OCI-LY3 (cell line): Measurements from ENCODE around the gene CLMP.

Source experiments
- CTCF ChIP-seq: fragments of 200-600, 300-600 bp; sonication (generic); IDR thresholded peaks from 2 replicates; pipeline ENCODE4 v1.5.1; 2014; ENCODE audit warnings: antibody characterized with exemption, low read length, low read depth
- EZH2phosphoT487 ChIP-seq: fragments of 200-600 bp; shearing (Covaris generic); IDR thresholded peaks from 2 replicates; pipeline ENCODE4 v1.6.1; 2018; ENCODE audit warnings: antibody characterized with exemption, mixed run types, low read depth

GRCh38 chr11:123185326-123185725 lies 9.7 kb downstream of the CLMP start:
- TF ChIP-seq CTCF (no peak), EZH2phosphoT487 (no peak)
